B cell (primary cell): ENCODE results near the gene NADSYN1. TPM values are rescaled to one million over a fixed set of nuclear protein-coding genes. Genes with fewer than 3 reads are reported as not detected.

Source experiments
- ATAC-seq: fragments of 200-7000 bp; cut with Tn5 transposase; one replicate; pipeline ENCODE4 v1.10.0; 2021; ENCODE audit warnings: low read depth, mild to moderate bottlenecking, moderate number of reproducible peaks, moderate library complexity
- CTCF ChIA-PET: fragments of 350-600 bp; sonication (Branson Sonifier 250); formaldehyde crosslinking; loops from one replicate; lab custom pipeline; 2021; ENCODE audit warnings: antibody characterized with exemption, inconsistent platforms; lab: Charles Lee
- POLR2A ChIA-PET: fragments of 350-600 bp; sonication (Branson Sonifier 250); formaldehyde crosslinking; loops from one replicate; lab custom pipeline; 2021; ENCODE audit warnings: antibody characterized with exemption; lab: Charles Lee
- DNase-seq: peaks from one replicate; pipeline ENCODE4 v3.0.0; 2013
- H2AFZ ChIP-seq: 2 replicates; pipeline ENCODE4 v1.6.1; 2012; ENCODE audit warnings: mild to moderate bottlenecking, low read depth, low read length; ENCODE audit not compliant: insufficient read depth, poor library complexity, severe bottlenecking
- H3K27ac ChIP-seq, 2 donors: 1 replicate in 1 of 2; 2 replicates in 1 of 2; pipeline ENCODE4 v1.5.1; 2012 to 2013; ENCODE audit warnings: low read length in 2 of 2, mild to moderate bottlenecking in 2 of 2, moderate library complexity in 1 of 2
- H3K27me3 ChIP-seq, 4 experiments: fragments of 200-600 bp in 1 of 4; sonication (generic) in 1 of 4; replicated peaks in 1 of 4; 1 replicate in 2 of 4; 2 replicates in 2 of 4; pipeline versions ENCODE4 v1.6.1 to v1.7.0; 2013 to 2016; ENCODE audit warnings: low read length in 3 of 4, mild to moderate bottlenecking in 2 of 4, mixed read lengths in 1 of 4, moderate library complexity in 1 of 4; ENCODE audit not compliant: insufficient read depth in 4 of 4, control insufficient read depth in 3 of 4; ENCODE audit errors: control extremely low read depth in 1 of 4
- H3K36me3 ChIP-seq, 2 experiments: replicated peaks in 1 of 2; 1 replicate in 1 of 2; 2 replicates in 1 of 2; pipeline versions ENCODE4 v1.6.1 to v1.7.1; 2013; ENCODE audit warnings: low read length in 1 of 2; ENCODE audit not compliant: insufficient read depth in 2 of 2, control insufficient read depth in 1 of 2; ENCODE audit errors: control extremely low read depth in 1 of 2, extremely low read depth in 1 of 2
- H3K4me1 ChIP-seq, 2 donors: fragments of 200-600 bp in 1 of 2; sonication (generic) in 1 of 2; 1 replicate in 1 of 2; 2 replicates in 1 of 2; pipeline versions ENCODE4 v1.5.1 to v1.6.1; 2013 to 2017; ENCODE audit warnings: low read length in 2 of 2; ENCODE audit not compliant: control insufficient read depth in 2 of 2, insufficient read depth in 2 of 2
- H3K4me2 ChIP-seq: replicated peaks from 2 replicates; pipeline ENCODE3; 2012; ENCODE audit warnings: mild to moderate bottlenecking, low read depth, low read length; ENCODE audit not compliant: poor library complexity, severe bottlenecking
- H3K4me3 ChIP-seq, 5 experiments: fragments of 200-600 bp in 1 of 5; sonication (generic) in 1 of 5; 1 replicate in 3 of 5; 2 replicates in 2 of 5; pipeline versions ENCODE4 v1.5.1 to v1.7.0; 2011 to 2016; ENCODE audit warnings: low read length in 4 of 5, mild to moderate bottlenecking in 4 of 5, low read depth in 2 of 5, control low read depth in 1 of 5, moderate library complexity in 1 of 5; ENCODE audit not compliant: insufficient read depth in 1 of 5; ENCODE audit errors: control extremely low read depth in 1 of 5, extremely low read depth in 1 of 5
- H3K79me2 ChIP-seq: fragments of 200-600 bp; sonication (generic); one replicate; pipeline ENCODE4 v1.6.0; 2016; ENCODE audit warnings: low read length; ENCODE audit not compliant: control insufficient read depth, insufficient read depth
- H3K9ac ChIP-seq: fragments of 200-600 bp; sonication (generic); 2 replicates; pipeline ENCODE4 v1.6.1; 2017; ENCODE audit warnings: mild to moderate bottlenecking, low read length, moderate library complexity
- H3K9me3 ChIP-seq, 3 donors: one replicate each; pipeline versions ENCODE4 v1.6.1 to v1.7.1; 2013; ENCODE audit warnings: low read length in 2 of 3; ENCODE audit not compliant: control insufficient read depth in 2 of 3, insufficient read depth in 1 of 3; ENCODE audit errors: control extremely low read depth in 1 of 3
- H4K20me1 ChIP-seq: 2 replicates; pipeline ENCODE4 v1.6.0; 2012; ENCODE audit warnings: mild to moderate bottlenecking, low read length; ENCODE audit not compliant: insufficient read depth, control insufficient read depth, poor library complexity, severe bottlenecking
- H3K27ac Mint-ChIP-seq: one replicate; pipeline ENCODE4 v1.8.0; 2021; ENCODE audit warnings: mixed read lengths
- H3K27me3 Mint-ChIP-seq: one replicate; pipeline ENCODE4 v1.8.0; 2021; ENCODE audit warnings: mixed read lengths
- H3K4me1 Mint-ChIP-seq: one replicate; pipeline ENCODE4 v1.8.0; 2021; ENCODE audit warnings: mixed read lengths
- H3K4me3 Mint-ChIP-seq: one replicate; pipeline ENCODE4 v1.8.0; 2021; ENCODE audit warnings: mixed read lengths
- H3K9me3 Mint-ChIP-seq: one replicate; pipeline ENCODE4 v1.8.0; 2022; ENCODE audit warnings: mixed read lengths; ENCODE audit not compliant: insufficient read depth
- CTCF ChIP-seq: fragments of 200-600 bp; IDR thresholded peaks from one replicate; pipeline ENCODE4 v1.8.0; 2022; ENCODE audit warnings: antibody characterized with exemption, mild to moderate bottlenecking
- EZH2 ChIP-seq: IDR thresholded peaks from 2 replicates; pipeline ENCODE4 v1.6.1; 2012; ENCODE audit warnings: borderline replicate concordance, low read depth, mild to moderate bottlenecking, moderate library complexity, low read length; ENCODE audit not compliant: insufficient read depth, poor library complexity, severe bottlenecking
- WGBS: methylation state at CpG from one replicate; pipeline ENCODE4 v1.1.5; 2013; ENCODE audit warnings: missing lambda C conversion rate; ENCODE audit not compliant: insufficient coverage; 5-methylcytosine and 5-hydroxymethylcytosine counted together
- intact Hi-C: fragments of 100-400 bp; cut with micrococcal nuclease; formaldehyde crosslinking; loops from one replicate; pipeline ENCODE4 v1.10.0; 2022
- polyA plus RNA-seq: library from polyadenylated mRNA; depleted of rRNA; stranded (reverse); fragments of >200 nt; gene quantifications from 2 replicates; pipeline ENCODE4 v1.2.3, GENCODE V29; 2012
- total RNA-seq, 2 donors: library from RNA; stranded (reverse); fragments of 120-200 nt in 1 of 2; gene quantifications; 1 replicate in 1 of 2; 2 replicates in 1 of 2; pipeline versions ENCODE4 v1.2.3 to v1.2.4, GENCODE V29; 2013 to 2022

Gene NADSYN1
- total and polyA plus RNA-seq, 2 donors (not counting 1 experiment from before 2014, with no cell fraction given) = 153 to 222 TPM

GRCh38 chr11:71420455-71421241 is 32.4 kb upstream of the NADSYN1 start:
- H4K20me1 ChIP-seq = no peaks in the 10 kb centered on the region
- no peaks in the 10 kb centered on the region for H3K9me3 Mint-ChIP-seq
- H2AFZ ChIP-seq = no peak overlapping the region
- H3K4me3 ChIP-seq = no peak overlapping the region
- no peaks in the 10 kb centered on the region for H3K9me3 ChIP-seq
- no peak overlapping the region for H3K9ac ChIP-seq
- DNase-seq (peak; percentile 66), ATAC-seq (no peak)
- no peak overlapping the region for H3K27ac Mint-ChIP-seq
- intact Hi-C loops = loop anchor here (5.0 kb wide), 1 partner anchor 48 kb away; no protein-coding TSS in a partner anchor
- ChIA-PET POLR2A (no interaction called here), CTCF (interaction anchor here (0.8 to 2.0 kb wide), 5 partner anchors 10 to 624 kb away, joined by 3 to 9 read pairs (median 4); partner anchors contain the start of gene DHCR7)
- peaks cover 58% of the 10 kb centered on the region for H3K4me1 Mint-ChIP-seq
- H3K27ac ChIP-seq = no peak overlapping the region
- TF ChIP-seq CTCF (peak; percentile 77), EZH2 (no peak)
- no peaks in the 10 kb centered on the region for H3K27me3 ChIP-seq
- H3K36me3 ChIP-seq = no peaks in the 10 kb centered on the region
- WGBS = 66% methylated on average over 9 of the region's 16 CpGs
- H3K4me2 ChIP-seq = peak overlapping the region; percentile 39
- peaks cover 33 to 48% of the 10 kb centered on the region in 2 donors for H3K4me1 ChIP-seq
- H3K4me3 Mint-ChIP-seq = no peak overlapping the region
- no peaks in the 10 kb centered on the region for H3K27me3 Mint-ChIP-seq
- H3K79me2 ChIP-seq = no peaks in the 10 kb centered on the region

GRCh38 chr11:71421392-71421950 is 31.5 kb upstream of the NADSYN1 start:
- peaks cover 65% of the 10 kb centered on the region for H3K4me1 Mint-ChIP-seq
- Histone ChIP-seq H2AFZ (no peak overlapping the region), H3K9ac (no peak overlapping the region), H3K9me3 (no peaks in the 10 kb centered on the region), H3K4me3 (no peak overlapping the region), H3K36me3 (no peaks in the 10 kb centered on the region), H4K20me1 (no peaks in the 10 kb centered on the region), H3K4me1 (peaks cover 33 to 48% of the 10 kb centered on the region in 2 donors), H3K27ac (no peak overlapping the region), H3K79me2 (no peaks in the 10 kb centered on the region), H3K27me3 (no peaks in the 10 kb centered on the region), H3K4me2 (no peak overlapping the region)
- POLR2A ChIA-PET = no interaction called here
- H3K9me3 Mint-ChIP-seq = no peaks in the 10 kb centered on the region
- CTCF ChIA-PET = interaction anchor here (0.9 kb wide), 1 partner anchor 9 kb away, joined by 4 read pairs; no protein-coding TSS in a partner anchor
- TF ChIP-seq EZH2 (no peak), CTCF (no peak)
- intact Hi-C loops = loop anchor here (5.0 kb wide), 1 partner anchor 49 kb away; no protein-coding TSS in a partner anchor
- H3K4me3 Mint-ChIP-seq = no peak overlapping the region
- H3K27ac Mint-ChIP-seq = no peak overlapping the region
- H3K27me3 Mint-ChIP-seq = no peaks in the 10 kb centered on the region
- 94% methylated on average over 2 of the region's 12 CpGs for WGBS
- no peak for DNase-seq
- ATAC-seq = no peak
